Thyroid gland (tissue), 4 donors: ENCODE results near the gene C3orf38. TPM values are rescaled to one million over a fixed set of nuclear protein-coding genes. Genes with fewer than 3 reads are reported as not detected.

Source experiments
- DNase-seq, 2 donors: peaks; one replicate each; pipeline ENCODE4 v3.0.0-alpha.2; 2019
- H3K27ac ChIP-seq, 3 donors: fragments of 200-600 bp; sonication (generic); 1 replicate in 2 of 3; 2 replicates in 1 of 3; pipeline ENCODE4 v1.5.1; 2016 to 2019; ENCODE audit warnings: mild to moderate bottlenecking in 1 of 3, moderate library complexity in 1 of 3
- H3K27me3 ChIP-seq: fragments of 200-600 bp; sonication (generic); one replicate; pipeline ENCODE4 v1.5.1; 2019
- H3K36me3 ChIP-seq, 2 donors: fragments of 200-600 bp; sonication (generic); one replicate each; pipeline ENCODE4 v1.5.1; 2016 to 2019
- H3K4me1 ChIP-seq, 2 donors: fragments of 200-600 bp; sonication (generic); one replicate each; pipeline ENCODE4 v1.5.1; 2017 to 2019
- H3K4me3 ChIP-seq, 3 donors: fragments of 200-600 bp; sonication (generic); replicated peaks in 1 of 3; 1 replicate in 2 of 3; 2 replicates in 1 of 3; pipeline ENCODE4 v1.5.1; 2016; ENCODE audit warnings: mild to moderate bottlenecking in 1 of 3
- H3K9me3 ChIP-seq: fragments of 200-600 bp; sonication (generic); one replicate; pipeline ENCODE4 v1.5.1; 2017
- POLR2A ChIP-seq, 2 donors: fragments of 450-650 bp; IDR thresholded peaks; one replicate each; pipeline ENCODE4 v1.6.1; 2017; ENCODE audit warnings: antibody characterized with exemption in 2 of 2, mild to moderate bottlenecking in 2 of 2, moderate library complexity in 1 of 2
- WGBS, 2 donors: methylation state at CpG; one replicate each; pipeline ENCODE4 v1.1.5; 2017; 5-methylcytosine and 5-hydroxymethylcytosine counted together
- intact Hi-C: fragments of 100-400 bp; cut with DNase I; formaldehyde crosslinking; loops from one replicate; pipeline ENCODE4 v1.15.1; 2023
- total RNA-seq, 4 donors: library from RNA; depleted of rRNA; stranded (reverse); fragments of >200 nt; gene quantifications; one replicate each; pipeline ENCODE4 v1.2.3, GENCODE V29; 2016
- TF ChIP-seq, protein P1 (sequence below), 6 experiments: fragments of 200-600 bp in 3 of 6; fragments of 450-650 bp in 3 of 6; sonication (generic) in 3 of 6; IDR thresholded peaks; one replicate each; pipeline ENCODE4 v1.5.1; 2016 to 2019; ENCODE audit warnings: antibody characterized with exemption in 6 of 6, mild to moderate bottlenecking in 2 of 6, inconsistent platforms in 1 of 6, moderate library complexity in 1 of 6

C3orf38 gene
- total RNA-seq, 4 donors from 2014 or later, result 23.0 to 30.2 (median 24.7) TPM

DNA sequence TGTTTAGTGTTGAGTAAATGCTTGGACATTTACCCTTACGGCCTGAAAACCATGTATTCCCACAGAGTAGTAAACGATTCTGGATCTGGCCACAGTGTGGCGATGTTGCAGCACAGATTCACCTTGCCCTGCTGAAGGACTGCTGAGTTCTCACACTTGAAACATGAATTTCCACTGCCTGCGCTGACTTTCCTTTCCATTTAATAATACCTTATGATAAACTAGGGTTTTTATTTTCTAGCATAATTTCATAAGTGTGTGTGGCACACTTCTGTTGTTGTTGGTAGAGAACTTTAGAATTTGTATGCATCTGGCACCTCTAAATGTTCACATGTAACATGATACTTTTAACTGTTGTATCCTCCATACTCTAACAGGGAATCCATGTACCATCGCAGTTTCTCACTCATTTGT is 53.9 kb downstream of the C3orf38 start:
- Histone ChIP-seq H3K4me1 (no peaks in the 10 kb centered on the region), H3K36me3 (no peaks in the 10 kb centered on the region), H3K27me3 (no peaks in the 10 kb centered on the region), H3K9me3 (no peaks in the 10 kb centered on the region), H3K27ac (no peak overlapping the region), H3K4me3 (no peak overlapping the region)
- TF ChIP-seq, protein P1, sequence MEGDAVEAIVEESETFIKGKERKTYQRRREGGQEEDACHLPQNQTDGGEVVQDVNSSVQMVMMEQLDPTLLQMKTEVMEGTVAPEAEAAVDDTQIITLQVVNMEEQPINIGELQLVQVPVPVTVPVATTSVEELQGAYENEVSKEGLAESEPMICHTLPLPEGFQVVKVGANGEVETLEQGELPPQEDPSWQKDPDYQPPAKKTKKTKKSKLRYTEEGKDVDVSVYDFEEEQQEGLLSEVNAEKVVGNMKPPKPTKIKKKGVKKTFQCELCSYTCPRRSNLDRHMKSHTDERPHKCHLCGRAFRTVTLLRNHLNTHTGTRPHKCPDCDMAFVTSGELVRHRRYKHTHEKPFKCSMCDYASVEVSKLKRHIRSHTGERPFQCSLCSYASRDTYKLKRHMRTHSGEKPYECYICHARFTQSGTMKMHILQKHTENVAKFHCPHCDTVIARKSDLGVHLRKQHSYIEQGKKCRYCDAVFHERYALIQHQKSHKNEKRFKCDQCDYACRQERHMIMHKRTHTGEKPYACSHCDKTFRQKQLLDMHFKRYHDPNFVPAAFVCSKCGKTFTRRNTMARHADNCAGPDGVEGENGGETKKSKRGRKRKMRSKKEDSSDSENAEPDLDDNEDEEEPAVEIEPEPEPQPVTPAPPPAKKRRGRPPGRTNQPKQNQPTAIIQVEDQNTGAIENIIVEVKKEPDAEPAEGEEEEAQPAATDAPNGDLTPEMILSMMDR (IDR thresholded peaks at IDR 0.05), result peak; percentile 74 to 89 (median 81)
- no peak for TF ChIP-seq POLR2A (IDR thresholded peaks at IDR 0.05)
- DNase-seq, result peak; percentile 78 to 80
- intact Hi-C loops, result loop anchor here (10.0 kb wide), 1 partner anchor 1981 kb away; no protein-coding TSS in a partner anchor
- WGBS, 2 donors, result 10 to 14% methylated on average over 5 of the region's 5 CpGs

Other genes with a start within 250 kb of the C3orf38 start
- gene CGGBP1, start 91.0 kb upstream of the C3orf38 start, total RNA-seq, result 100 to 1,000 TPM in 1 of 4 donors, 10 to 100 TPM in 3; 85.7 to 122 (median 90.9) TPM
- 10 to 100 TPM; 14.0 to 28.8 (median 15.7) TPM for gene ZNF654, start 90.7 kb upstream of the C3orf38 start, total RNA-seq